ENCODE results near the gene RAB9A.

The RAB9A gene

GRCh38 chrX:13742397-13743176 lies 53.7 kb downstream of the RAB9A start:
- no peak for ATAC-seq
- TF ChIP-seq ARNTL (CRISPR knock-in tag; IDR thresholded peaks at IDR 0.05; ENCODE audit: borderline replicate concordance, low read depth), result no peak
- no peak for TF ChIP-seq PATZ1 (CRISPR knock-in tag; IDR thresholded peaks at IDR 0.05; ENCODE audit: borderline replicate concordance)
- TF ChIP-seq ZFP30 (CRISPR knock-in tag; IDR thresholded peaks at IDR 0.05), result no peak
- TF ChIP-seq OSR1 (CRISPR knock-in tag; IDR thresholded peaks at IDR 0.05), result no peak
- TF ChIP-seq CSRNP3 (CRISPR knock-in tag; IDR thresholded peaks at IDR 0.05), result no peak
- no peak for TF ChIP-seq ZC3H10 (CRISPR knock-in tag; IDR thresholded peaks at IDR 0.05)

- TF ChIP-seq ARNTL (CRISPR knock-in tag; IDR thresholded peaks at IDR 0.05; ENCODE audit: borderline replicate concordance, low read depth), result no peak
- no peak for TF ChIP-seq ZFP3 (CRISPR knock-in tag; IDR thresholded peaks at IDR 0.05)
- no peak for TF ChIP-seq TOX (CRISPR knock-in tag; IDR thresholded peaks at IDR 0.05; ENCODE audit: borderline replicate concordance)
- TF ChIP-seq POU6F1 (CRISPR knock-in tag; IDR thresholded peaks at IDR 0.05; ENCODE audit: borderline replicate concordance, low read depth), result no peak
- peak; percentile 88 for ATAC-seq
Measured at GRCh38 chrX:13747836-13748235, 58.9 kb downstream of the RAB9A start.

- TF ChIP-seq POU6F1 (CRISPR knock-in tag; IDR thresholded peaks at IDR 0.05; ENCODE audit: borderline replicate concordance, low read depth) (no peak), ZNF70 (CRISPR knock-in tag; IDR thresholded peaks at IDR 0.05) (no peak), CSRNP3 (CRISPR knock-in tag; IDR thresholded peaks at IDR 0.05) (no peak), CREB5 (CRISPR knock-in tag; IDR thresholded peaks at IDR 0.05; ENCODE audit: low read depth) (no peak), ZFP3 (CRISPR knock-in tag; IDR thresholded peaks at IDR 0.05) (no peak), PPARA (CRISPR knock-in tag; IDR thresholded peaks at IDR 0.05; ENCODE audit: borderline replicate concordance) (no peak), TCF4 (CRISPR knock-in tag; IDR thresholded peaks at IDR 0.05; ENCODE audit: borderline replicate concordance) (no peak)
- ATAC-seq, result no peak
Measured at GRCh38 chrX:13748486-13748885, 59.6 kb downstream of the RAB9A start.

- peak; percentile 85 for ATAC-seq
- TF ChIP-seq OSR1 (CRISPR knock-in tag; IDR thresholded peaks at IDR 0.05) (no peak), GLIS3 (CRISPR knock-in tag; IDR thresholded peaks at IDR 0.05) (no peak), ISL1 (CRISPR knock-in tag; IDR thresholded peaks at IDR 0.05) (no peak), CSDC2 (CRISPR knock-in tag; IDR thresholded peaks at IDR 0.05) (no peak), CREB5 (CRISPR knock-in tag; IDR thresholded peaks at IDR 0.05; ENCODE audit: low read depth) (no peak), ZNF70 (CRISPR knock-in tag; IDR thresholded peaks at IDR 0.05) (no peak), ZFP3 (CRISPR knock-in tag; IDR thresholded peaks at IDR 0.05) (no peak), ARNTL (CRISPR knock-in tag; IDR thresholded peaks at IDR 0.05; ENCODE audit: borderline replicate concordance, low read depth) (no peak), ZNF565 (CRISPR knock-in tag; conservative IDR thresholded peaks at IDR 0.05; ENCODE audit: low read depth) (no peak), TSHZ2 (CRISPR knock-in tag; IDR thresholded peaks at IDR 0.05) (no peak), CSRNP3 (CRISPR knock-in tag; IDR thresholded peaks at IDR 0.05) (no peak)
Measured at GRCh38 chrX:13750204-13750603, 61.3 kb downstream of the RAB9A start.

Data from SK-N-SH treated with all-trans-retinoic acid at 6 μM for 48 hours (cell line).